ENCODE results near the gene PRM3.
"Not testable (repeated sequence)": the region's sequence is repeated elsewhere in the genome, so short reads cannot be mapped to it uniquely, and the experiment has no call there.

PRM3 gene

GRCh38 chr16:11301645-11302501 is 28.4 kb upstream of the PRM3 start:
- no peak overlapping the region for H3K9ac ChIP-seq (ENCODE audit: low read depth, low read length)
- H3K9me3 ChIP-seq (ENCODE audit: insufficient read depth, low read depth, low read length) = no peaks in the 10 kb centered on the region
- no peaks in the 10 kb centered on the region for H3K36me3 ChIP-seq (ENCODE audit: insufficient read depth, low read depth, low read length)
- H3K4me3 ChIP-seq (ENCODE audit: low read length) = no peak overlapping the region
- no peaks in the 10 kb centered on the region for H3K27me3 ChIP-seq (ENCODE audit: insufficient read depth, low read length)
- H3K27ac ChIP-seq (ENCODE audit: low read length) = no peak overlapping the region
- peaks cover 11% of the 10 kb centered on the region; the same call in 1 of the 2 replicates for H3K4me1 ChIP-seq (ENCODE audit: insufficient read depth, low read length)

- Histone ChIP-seq H3K27me3 (ENCODE audit: insufficient read depth, low read length) (no peaks in the 10 kb centered on the region), H3K36me3 (ENCODE audit: insufficient read depth, low read depth, low read length) (no peaks in the 10 kb centered on the region), H3K4me1 (ENCODE audit: insufficient read depth, low read length) (peaks cover 11% of the 10 kb centered on the region; the same call in 1 of the 2 replicates), H3K4me3 (ENCODE audit: low read length) (no peak overlapping the region), H3K27ac (ENCODE audit: low read length) (no peak overlapping the region), H3K9me3 (ENCODE audit: insufficient read depth, low read depth, low read length) (no peaks in the 10 kb centered on the region), H3K9ac (ENCODE audit: low read depth, low read length) (no peak overlapping the region)
These were observed 27.1 kb upstream of the PRM3 start for GRCh38 chr16:11300560-11300892.

DNA sequence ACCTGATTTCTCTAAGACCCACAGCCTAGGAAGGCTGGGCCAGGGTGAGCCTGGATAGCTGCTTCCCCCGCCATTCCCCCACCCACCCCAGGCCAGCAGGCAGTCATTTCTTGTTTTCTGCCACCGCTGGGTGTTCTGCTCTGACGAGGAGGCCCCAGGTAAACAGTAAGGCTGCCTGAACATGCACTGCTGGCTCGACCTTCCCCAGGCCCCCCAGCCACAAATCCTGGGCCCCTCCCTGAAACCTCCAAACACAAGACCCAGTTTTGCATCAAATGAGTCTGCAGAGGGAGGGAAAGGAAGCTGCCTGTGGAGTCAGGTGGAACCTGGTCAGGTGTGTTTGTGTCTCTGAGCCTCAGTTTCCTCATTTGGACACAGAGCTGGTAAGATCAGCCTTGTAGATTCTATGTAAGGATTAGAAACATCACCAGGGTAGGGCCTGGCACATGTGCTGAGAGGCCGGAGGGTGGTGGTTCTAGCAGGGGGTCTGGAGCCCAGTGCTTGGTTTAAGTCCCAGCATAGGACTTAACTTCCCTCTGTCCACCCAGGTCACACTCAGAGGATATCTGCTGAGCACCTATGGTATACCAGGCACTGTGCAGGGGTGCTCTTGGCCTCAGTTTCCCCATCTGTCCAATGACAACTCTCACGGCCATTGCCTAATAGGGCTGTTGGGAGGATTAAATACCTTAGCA is 26.6 kb upstream of the PRM3 start:
- Histone ChIP-seq H3K4me1 (ENCODE audit: insufficient read depth, low read length) (peaks cover 11% of the 10 kb centered on the region; the same call in 1 of the 2 replicates), H3K9me3 (ENCODE audit: insufficient read depth, low read depth, low read length) (no peaks in the 10 kb centered on the region), H3K27me3 (ENCODE audit: insufficient read depth, low read length) (no peaks in the 10 kb centered on the region), H3K9ac (ENCODE audit: low read depth, low read length) (no peak overlapping the region), H3K27ac (ENCODE audit: low read length) (no peak overlapping the region), H3K4me3 (ENCODE audit: low read length) (no peak overlapping the region), H3K36me3 (ENCODE audit: insufficient read depth, low read depth, low read length) (no peaks in the 10 kb centered on the region)

- H3K9ac ChIP-seq (ENCODE audit: low read depth, low read length); H3K27ac ChIP-seq (ENCODE audit: low read length); H3K4me3 ChIP-seq (ENCODE audit: low read length); H3K36me3 ChIP-seq (ENCODE audit: insufficient read depth, low read depth, low read length); H3K9me3 ChIP-seq (ENCODE audit: insufficient read depth, low read depth, low read length); H3K27me3 ChIP-seq (ENCODE audit: insufficient read depth, low read length): not testable (repeated sequence)
- peaks cover 11% of the 10 kb centered on the region; the same call in 1 of the 2 replicates for H3K4me1 ChIP-seq (ENCODE audit: insufficient read depth, low read length)
These were observed 25.6 kb upstream of the PRM3 start for GRCh38 chr16:11298950-11299547.

- Histone ChIP-seq H3K36me3 (ENCODE audit: insufficient read depth, low read depth, low read length) (no peaks in the 10 kb centered on the region), H3K4me3 (ENCODE audit: low read length) (no peak overlapping the region), H3K4me1 (ENCODE audit: insufficient read depth, low read length) (peaks cover 11% of the 10 kb centered on the region; the same call in 1 of the 2 replicates), H3K9me3 (ENCODE audit: insufficient read depth, low read depth, low read length) (no peaks in the 10 kb centered on the region), H3K27me3 (ENCODE audit: insufficient read depth, low read length) (no peaks in the 10 kb centered on the region), H3K9ac (ENCODE audit: low read depth, low read length) (no peak overlapping the region), H3K27ac (ENCODE audit: low read length) (no peak overlapping the region)
These were observed 24.9 kb upstream of the PRM3 start for GRCh38 chr16:11298143-11298900.

DNA sequence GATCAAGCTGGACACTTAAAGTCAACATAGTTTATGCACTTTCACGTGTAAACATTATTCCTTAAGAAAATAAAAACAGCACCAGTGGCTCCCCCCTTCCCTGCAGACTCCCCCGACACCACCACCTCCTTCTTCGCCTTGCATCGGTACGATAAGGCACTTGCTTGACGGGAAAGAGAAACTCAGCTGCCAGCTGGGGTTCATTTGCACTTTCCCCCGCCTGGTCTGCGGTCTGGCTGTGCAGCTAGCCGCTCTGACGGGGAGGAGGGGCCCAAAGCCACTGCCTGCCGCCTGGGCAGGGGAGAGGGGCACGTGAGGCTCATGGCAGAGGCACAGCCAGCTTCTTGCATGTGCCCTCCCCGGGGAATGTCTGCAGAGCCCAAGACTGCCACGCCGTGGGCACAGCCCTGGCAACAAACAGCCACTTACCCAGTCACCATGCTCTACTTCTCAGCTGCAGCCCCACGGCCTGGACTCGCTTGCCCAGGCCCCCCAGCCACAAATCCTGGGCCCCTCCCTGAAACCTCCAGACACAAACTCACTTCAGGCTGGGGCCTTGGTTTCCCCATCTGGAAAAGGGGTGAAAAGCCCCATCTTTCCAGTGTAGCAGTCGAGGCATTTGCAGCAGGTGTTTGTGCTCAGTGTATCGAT is 24.2 kb upstream of the PRM3 start:
- Histone ChIP-seq H3K27me3 (ENCODE audit: insufficient read depth, low read length) (no peaks in the 10 kb centered on the region), H3K9ac (ENCODE audit: low read depth, low read length) (no peak overlapping the region), H3K4me1 (ENCODE audit: insufficient read depth, low read length) (peaks cover 11% of the 10 kb centered on the region; the same call in 1 of the 2 replicates), H3K27ac (ENCODE audit: low read length) (no peak overlapping the region), H3K4me3 (ENCODE audit: low read length) (no peak overlapping the region), H3K9me3 (ENCODE audit: insufficient read depth, low read depth, low read length) (no peaks in the 10 kb centered on the region), H3K36me3 (ENCODE audit: insufficient read depth, low read depth, low read length) (no peaks in the 10 kb centered on the region)

DNA sequence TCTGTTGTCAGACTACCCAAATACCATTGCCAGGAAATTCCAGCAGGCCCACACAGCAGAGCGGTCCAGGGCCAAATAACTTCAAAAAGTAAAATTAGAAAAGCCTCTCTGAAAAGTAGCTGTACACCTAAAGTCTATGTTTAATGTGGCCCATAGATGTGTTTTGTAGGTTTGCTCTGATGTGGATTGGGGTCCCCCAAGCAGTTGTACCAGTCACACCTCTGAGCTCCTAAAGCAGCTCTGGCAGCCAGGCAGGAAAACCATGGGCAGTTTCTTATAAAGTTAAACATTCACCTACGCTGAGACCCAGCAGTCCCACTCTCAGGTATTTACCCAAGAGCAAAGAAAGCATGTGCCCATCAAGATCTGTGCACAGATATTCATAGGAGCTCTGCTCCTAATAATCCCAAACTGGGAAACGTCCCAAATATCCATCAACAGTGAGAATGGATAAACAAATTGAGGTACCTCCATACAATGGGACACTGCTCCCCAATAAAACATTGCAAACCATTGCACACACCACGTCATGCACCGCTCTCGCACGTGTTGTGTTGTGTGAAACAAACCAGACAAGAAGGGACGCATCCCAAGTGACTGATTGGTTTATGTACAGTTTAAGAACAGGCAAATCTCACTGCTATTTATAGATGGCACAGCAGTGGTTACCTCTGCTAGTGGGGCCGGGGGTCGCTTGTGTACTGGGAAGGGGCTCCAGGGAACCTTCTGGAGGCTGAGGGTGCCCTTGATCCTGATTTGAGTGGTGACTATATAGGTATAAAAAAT is 23.5 kb upstream of the PRM3 start:
- Histone ChIP-seq H3K4me3 (ENCODE audit: low read length) (no peak overlapping the region), H3K4me1 (ENCODE audit: insufficient read depth, low read length) (peaks cover 11% of the 10 kb centered on the region; the same call in 1 of the 2 replicates), H3K27ac (ENCODE audit: low read length) (no peak overlapping the region), H3K9ac (ENCODE audit: low read depth, low read length) (no peak overlapping the region), H3K27me3 (ENCODE audit: insufficient read depth, low read length) (no peaks in the 10 kb centered on the region), H3K9me3 (ENCODE audit: insufficient read depth, low read depth, low read length) (no peaks in the 10 kb centered on the region), H3K36me3 (ENCODE audit: insufficient read depth, low read depth, low read length) (no peaks in the 10 kb centered on the region)

GRCh38 chr16:11296351-11296705 is 22.9 kb upstream of the PRM3 start:
- H3K27ac ChIP-seq (ENCODE audit: low read length) = no peak overlapping the region
- H3K4me1 ChIP-seq (ENCODE audit: insufficient read depth, low read length) = peaks cover 15% of the 10 kb centered on the region
- H3K27me3 ChIP-seq (ENCODE audit: insufficient read depth, low read length) = no peaks in the 10 kb centered on the region
- H3K9ac ChIP-seq (ENCODE audit: low read depth, low read length) = no peak overlapping the region
- H3K4me3 ChIP-seq (ENCODE audit: low read length) = no peak overlapping the region
- H3K9me3 ChIP-seq (ENCODE audit: insufficient read depth, low read depth, low read length) = no peaks in the 10 kb centered on the region
- H3K36me3 ChIP-seq (ENCODE audit: insufficient read depth, low read depth, low read length) = no peaks in the 10 kb centered on the region

DNA sequence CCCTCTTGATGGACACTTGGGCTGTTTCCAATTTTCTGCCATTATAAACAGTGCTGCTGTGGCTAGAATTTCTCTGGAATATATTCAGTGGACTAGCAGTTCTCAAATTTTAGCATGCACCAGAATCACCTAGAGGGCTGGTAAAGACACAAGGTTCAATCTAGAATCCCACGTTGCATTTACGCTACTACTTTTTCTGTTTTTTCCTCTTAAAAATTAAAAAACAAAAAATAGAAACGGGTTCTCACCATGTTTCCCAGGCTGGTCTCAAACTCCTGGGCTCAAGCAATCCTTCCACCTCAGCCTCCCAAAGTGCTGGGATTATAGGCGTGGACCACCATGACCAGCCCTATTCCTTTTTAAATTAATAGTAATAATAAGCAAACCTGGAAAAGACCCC is 22.2 kb upstream of the PRM3 start:
- Histone ChIP-seq H3K4me3 (ENCODE audit: low read length) (no peak overlapping the region), H3K36me3 (ENCODE audit: insufficient read depth, low read depth, low read length) (no peaks in the 10 kb centered on the region), H3K9me3 (ENCODE audit: insufficient read depth, low read depth, low read length) (no peaks in the 10 kb centered on the region), H3K27ac (ENCODE audit: low read length) (no peak overlapping the region), H3K27me3 (ENCODE audit: insufficient read depth, low read length) (no peaks in the 10 kb centered on the region), H3K9ac (ENCODE audit: low read depth, low read length) (no peak overlapping the region), H3K4me1 (ENCODE audit: insufficient read depth, low read length) (peaks cover 17% of the 10 kb centered on the region)

GRCh38 chr16:11292076-11292748 is 18.8 kb upstream of the PRM3 start:
- H3K9ac ChIP-seq (ENCODE audit: low read depth, low read length) = no peak overlapping the region
- H3K27ac ChIP-seq (ENCODE audit: low read length) = no peak overlapping the region
- no peaks in the 10 kb centered on the region for H3K27me3 ChIP-seq (ENCODE audit: insufficient read depth, low read length)
- no peak overlapping the region for H3K4me3 ChIP-seq (ENCODE audit: low read length)
- H3K4me1 ChIP-seq (ENCODE audit: insufficient read depth, low read length) = peaks cover 9% of the 10 kb centered on the region
- H3K36me3 ChIP-seq (ENCODE audit: insufficient read depth, low read depth, low read length) = no peaks in the 10 kb centered on the region
- no peaks in the 10 kb centered on the region for H3K9me3 ChIP-seq (ENCODE audit: insufficient read depth, low read depth, low read length)

Data from iPS-20b (cell line).